ENCODE results near the gene MAGT1.

MAGT1 gene

DNA sequence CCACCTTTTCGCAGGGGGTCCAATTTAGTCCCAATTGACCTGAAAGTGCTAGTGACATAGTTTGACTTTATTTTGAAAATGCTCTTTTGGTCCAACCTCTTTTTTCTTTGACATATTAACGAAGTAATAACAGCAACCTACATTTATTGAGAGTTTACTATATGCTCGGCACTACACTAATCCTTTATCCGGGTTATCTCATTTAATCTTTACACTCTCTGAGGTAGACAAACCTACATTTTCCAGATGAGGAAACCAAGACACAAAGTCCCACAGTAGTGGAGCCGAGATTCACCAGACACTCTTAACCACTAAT lies 108.9 kb downstream of the MAGT1 start:
- H4K20me1 ChIP-seq (ENCODE audit: insufficient read depth, low read length), result peaks cover 37% of the 10 kb centered on the region
- peaks cover 23% of the 10 kb centered on the region for H3K4me1 ChIP-seq (ENCODE audit: low read length)
- H3K4me3 ChIP-seq (ENCODE audit: low read length), result peak overlapping the region; percentile 98
- H3K4me2 ChIP-seq (ENCODE audit: low read length), result peak overlapping the region; percentile 87
- H3K36me3 ChIP-seq (replicated peaks; ENCODE audit: low read depth, low read length), result peaks cover 4% of the 10 kb centered on the region
- H3K79me2 ChIP-seq (ENCODE audit: low read length), result peaks cover 53% of the 10 kb centered on the region
- no peaks in the 10 kb centered on the region for H3K9me3 ChIP-seq (ENCODE audit: insufficient read depth, low read length)
- H3K9ac ChIP-seq (ENCODE audit: low read length), result peak overlapping the region; percentile 99
- no peak for TF ChIP-seq EZH2phosphoT487 (IDR thresholded peaks at IDR 0.05; ENCODE audit: low read depth)
- TF ChIP-seq, protein P1, sequence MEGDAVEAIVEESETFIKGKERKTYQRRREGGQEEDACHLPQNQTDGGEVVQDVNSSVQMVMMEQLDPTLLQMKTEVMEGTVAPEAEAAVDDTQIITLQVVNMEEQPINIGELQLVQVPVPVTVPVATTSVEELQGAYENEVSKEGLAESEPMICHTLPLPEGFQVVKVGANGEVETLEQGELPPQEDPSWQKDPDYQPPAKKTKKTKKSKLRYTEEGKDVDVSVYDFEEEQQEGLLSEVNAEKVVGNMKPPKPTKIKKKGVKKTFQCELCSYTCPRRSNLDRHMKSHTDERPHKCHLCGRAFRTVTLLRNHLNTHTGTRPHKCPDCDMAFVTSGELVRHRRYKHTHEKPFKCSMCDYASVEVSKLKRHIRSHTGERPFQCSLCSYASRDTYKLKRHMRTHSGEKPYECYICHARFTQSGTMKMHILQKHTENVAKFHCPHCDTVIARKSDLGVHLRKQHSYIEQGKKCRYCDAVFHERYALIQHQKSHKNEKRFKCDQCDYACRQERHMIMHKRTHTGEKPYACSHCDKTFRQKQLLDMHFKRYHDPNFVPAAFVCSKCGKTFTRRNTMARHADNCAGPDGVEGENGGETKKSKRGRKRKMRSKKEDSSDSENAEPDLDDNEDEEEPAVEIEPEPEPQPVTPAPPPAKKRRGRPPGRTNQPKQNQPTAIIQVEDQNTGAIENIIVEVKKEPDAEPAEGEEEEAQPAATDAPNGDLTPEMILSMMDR (IDR thresholded peaks at IDR 0.05; ENCODE audit: low read depth, low read length), result no peak
- H2AFZ ChIP-seq (ENCODE audit: low read depth, low read length), result peak overlapping the region; percentile 91
- H3K27me3 ChIP-seq (ENCODE audit: low read depth, low read length), result no peaks in the 10 kb centered on the region
- H3K27ac ChIP-seq (ENCODE audit: low read length), result peak overlapping the region; percentile 88

DNA sequence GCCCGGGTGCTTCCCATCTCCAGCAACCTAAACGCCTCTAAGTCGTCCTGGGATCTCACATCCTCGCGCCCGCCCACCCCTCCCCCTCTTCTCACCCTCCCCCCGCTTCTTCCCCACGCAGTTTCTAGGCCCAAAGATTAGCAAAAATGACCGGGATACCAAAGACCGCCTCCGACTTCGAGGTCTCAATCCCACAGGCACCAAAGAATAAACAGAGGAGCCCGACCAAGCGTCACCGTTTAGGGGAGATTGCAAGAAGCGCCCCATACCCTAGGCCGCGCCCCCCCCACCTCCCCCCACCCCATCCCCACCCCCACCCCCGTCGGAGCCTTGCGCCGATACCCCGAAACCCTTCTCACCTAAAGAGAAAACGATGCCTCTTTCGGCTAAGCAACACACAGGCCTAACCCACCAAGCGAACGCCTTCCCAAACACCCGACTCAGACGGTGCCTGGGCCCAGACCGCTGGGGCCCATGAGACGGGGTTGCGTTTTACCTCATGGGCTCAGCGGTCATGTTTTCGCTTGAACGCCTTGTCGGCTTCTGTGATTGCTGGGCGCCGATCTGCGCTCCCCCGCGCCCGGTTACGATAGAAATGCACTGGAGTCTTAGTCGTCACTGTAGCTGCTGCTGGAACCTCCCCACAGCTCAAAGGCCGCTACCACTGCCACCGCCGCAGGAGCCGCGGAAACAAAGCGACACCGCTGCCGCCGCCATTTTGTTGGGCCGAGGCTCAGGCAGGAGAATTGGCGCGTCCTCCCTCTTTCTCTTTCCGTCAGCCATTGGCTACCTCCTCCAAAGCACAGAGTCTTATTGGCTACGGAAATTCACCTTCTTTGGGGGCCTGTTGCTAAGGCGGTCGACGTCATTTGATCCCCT lies 109.5 kb downstream of the MAGT1 start, which contains the start of gene ATRX:
Gene ATRX (minus strand): TSS at position 731 of the 879 bp plus-strand sequence. CDS start 215 bp downstream, at position 516.
- H3K9ac ChIP-seq (ENCODE audit: low read length), result peak within 1 kb of the TSS; percentile 99
- peak within 1 kb of the TSS; percentile 98 for H3K4me3 ChIP-seq (ENCODE audit: low read length)
- H3K27me3 ChIP-seq (ENCODE audit: low read depth, low read length), result no peaks in the 10 kb centered on the region
- H3K79me2 ChIP-seq (ENCODE audit: low read length), result peaks cover 59% of the 10 kb centered on the region
- H3K4me1 ChIP-seq (ENCODE audit: low read length), result peaks cover 23% of the 10 kb centered on the region
- no peaks in the 10 kb centered on the region for H3K9me3 ChIP-seq (ENCODE audit: insufficient read depth, low read length)
- peaks cover 7% of the 10 kb centered on the region for H3K36me3 ChIP-seq (replicated peaks; ENCODE audit: low read depth, low read length)
- H4K20me1 ChIP-seq (ENCODE audit: insufficient read depth, low read length), result peaks cover 43% of the 10 kb centered on the region
- peak within 1 kb of the TSS; percentile 97 for H2AFZ ChIP-seq (ENCODE audit: low read depth, low read length)
- H3K4me2 ChIP-seq (ENCODE audit: low read length), result peak within 1 kb of the TSS; percentile 99
- H3K27ac ChIP-seq (ENCODE audit: low read length), result peak within 1 kb of the TSS; percentile 88
- TF ChIP-seq, protein P1 (IDR thresholded peaks at IDR 0.05; ENCODE audit: low read depth, low read length), result no peak
- TF ChIP-seq EZH2phosphoT487 (IDR thresholded peaks at IDR 0.05; ENCODE audit: low read depth), result no peak

DNA sequence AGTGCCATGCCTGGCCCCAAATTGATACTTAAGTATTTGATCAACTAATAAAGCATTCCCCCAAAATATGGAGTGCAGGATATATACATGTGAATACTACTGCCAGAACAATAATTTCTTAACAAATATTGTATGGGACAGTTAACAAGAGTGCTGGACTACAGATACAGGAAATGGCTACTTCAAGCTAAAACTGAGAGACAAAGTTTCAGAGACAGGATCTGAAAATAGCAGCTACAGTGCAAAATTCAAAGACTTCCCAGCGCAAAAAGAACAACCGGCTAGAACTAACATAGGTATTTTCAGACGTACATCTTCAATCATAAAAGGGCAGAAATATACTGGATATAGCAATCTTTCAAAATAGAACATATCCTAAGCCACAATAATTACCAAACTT lies 115.5 kb downstream of the MAGT1 start:
- H3K79me2 ChIP-seq (ENCODE audit: low read length), result peaks cover 100% of the 10 kb centered on the region
- H3K4me1 ChIP-seq (ENCODE audit: low read length), result peaks cover 20% of the 10 kb centered on the region
- H3K27me3 ChIP-seq (ENCODE audit: low read depth, low read length), result no peaks in the 10 kb centered on the region
- no peak overlapping the region for H3K27ac ChIP-seq (ENCODE audit: low read length)
- H4K20me1 ChIP-seq (ENCODE audit: insufficient read depth, low read length), result peaks cover 89% of the 10 kb centered on the region
- H3K9me3 ChIP-seq (ENCODE audit: insufficient read depth, low read length), result no peaks in the 10 kb centered on the region
- H3K4me2 ChIP-seq (ENCODE audit: low read length), result no peak overlapping the region
- no peak overlapping the region for H3K9ac ChIP-seq (ENCODE audit: low read length)
- peaks cover 8% of the 10 kb centered on the region for H3K36me3 ChIP-seq (replicated peaks; ENCODE audit: low read depth, low read length)
- no peak overlapping the region for H2AFZ ChIP-seq (ENCODE audit: low read depth, low read length)
- no peak for TF ChIP-seq EZH2phosphoT487 (IDR thresholded peaks at IDR 0.05; ENCODE audit: low read depth)
- TF ChIP-seq, protein P1 (IDR thresholded peaks at IDR 0.05; ENCODE audit: low read depth, low read length), result no peak
- no peak overlapping the region for H3K4me3 ChIP-seq (ENCODE audit: low read length)

DNA sequence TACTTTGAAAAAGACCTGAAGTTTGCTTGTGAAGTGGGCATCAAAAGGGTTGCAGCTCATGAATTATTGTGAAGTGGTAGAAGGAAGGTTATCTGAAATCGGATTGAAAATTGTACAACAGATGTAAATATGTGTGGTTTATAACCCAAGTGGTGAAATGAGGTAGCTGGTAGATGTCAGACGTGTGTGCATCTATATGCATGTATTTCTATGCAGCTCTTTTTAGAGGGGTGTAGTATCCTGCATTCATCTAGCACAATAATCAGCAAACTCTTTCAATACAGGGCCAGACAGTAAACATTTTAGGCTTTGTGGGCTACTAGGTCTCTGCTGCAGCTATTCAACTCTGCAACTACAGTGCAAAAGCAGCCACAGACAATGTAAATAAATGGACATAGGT lies 118.6 kb downstream of the MAGT1 start:
- TF ChIP-seq, protein P1 (IDR thresholded peaks at IDR 0.05; ENCODE audit: low read depth, low read length), result no peak
- no peak for TF ChIP-seq EZH2phosphoT487 (IDR thresholded peaks at IDR 0.05; ENCODE audit: low read depth)
- no peak overlapping the region for H3K4me2 ChIP-seq (ENCODE audit: low read length)
- H3K9me3 ChIP-seq (ENCODE audit: insufficient read depth, low read length), result no peaks in the 10 kb centered on the region
- H3K79me2 ChIP-seq (ENCODE audit: low read length), result peaks cover 100% of the 10 kb centered on the region
- H3K4me3 ChIP-seq (ENCODE audit: low read length), result no peak overlapping the region
- no peaks in the 10 kb centered on the region for H3K27me3 ChIP-seq (ENCODE audit: low read depth, low read length)
- H2AFZ ChIP-seq (ENCODE audit: low read depth, low read length), result no peak overlapping the region
- no peak overlapping the region for H3K9ac ChIP-seq (ENCODE audit: low read length)
- peaks cover 4% of the 10 kb centered on the region for H3K36me3 ChIP-seq (replicated peaks; ENCODE audit: low read depth, low read length)
- peaks cover 91% of the 10 kb centered on the region for H4K20me1 ChIP-seq (ENCODE audit: insufficient read depth, low read length)
- peaks cover 9% of the 10 kb centered on the region for H3K4me1 ChIP-seq (ENCODE audit: low read length)
- H3K27ac ChIP-seq (ENCODE audit: low read length), result no peak overlapping the region
